PC-3 (cell line): ENCODE measurements around the gene FAM50B. TPM values are rescaled to one million over a fixed set of nuclear protein-coding genes. Genes with fewer than 3 reads are reported as not detected.

Source experiments
- ATAC-seq: fragments of 200-7000 bp; cut with Tn5 transposase; 2 replicates; pipeline ENCODE4 v1.9.1; 2020; ENCODE audit warnings: mild to moderate bottlenecking, moderate library complexity
- BruUV-seq: library from RNA; stranded (reverse); fragments of 400-500 nt; replicated peaks from 2 replicates; lab custom pipeline; 2021; lab: Mats Ljungman, UMichigan
- CTCF ChIA-PET: fragments of 300-600 bp; sonication (Branson Sonifier 250); formaldehyde crosslinking; loops from one replicate; lab custom pipeline; 2022; ENCODE audit warnings: antibody characterized with exemption; lab: Charles Lee
- POLR2A ChIA-PET: fragments of 300-600 bp; sonication (Branson Sonifier 250); formaldehyde crosslinking; loops from one replicate; lab custom pipeline; 2022; ENCODE audit warnings: antibody characterized with exemption; ENCODE audit not compliant: unreplicated experiment; lab: Charles Lee
- DNase-seq: peaks from one replicate; pipeline ENCODE4 v3.0.0-alpha.2; 2015
- H2AFZ ChIP-seq: fragments of 300-600 bp; sonication (generic); 2 replicates; pipeline ENCODE4 v1.6.0; 2016; ENCODE audit warnings: antibody characterized with exemption, low read length
- H3F3A ChIP-seq: fragments of 300-600 bp; sonication (generic); one replicate; pipeline ENCODE4 v1.6.0; 2017; ENCODE audit warnings: antibody characterized with exemption, low read length, control low read depth, mild to moderate bottlenecking; ENCODE audit not compliant: unreplicated experiment
- H3K27ac ChIP-seq: fragments of 300-600 bp; sonication (generic); 2 replicates; pipeline ENCODE4 v1.5.1; 2016; ENCODE audit warnings: mild to moderate bottlenecking, low read length
- H3K27me3 ChIP-seq: fragments of 300-600 bp; sonication (generic); 2 replicates; pipeline ENCODE4 v1.6.1; 2016; ENCODE audit warnings: low read length, mixed read lengths
- H3K36me3 ChIP-seq: fragments of 300-600 bp; sonication (generic); 2 replicates; pipeline ENCODE4 v1.6.1; 2016; ENCODE audit warnings: low read depth, mixed run types, low read length, mixed read lengths
- H3K4me1 ChIP-seq: fragments of 300-600 bp; sonication (generic); 2 replicates; pipeline ENCODE4 v1.5.1; 2016; ENCODE audit warnings: low read length; ENCODE audit not compliant: insufficient read depth
- H3K4me2 ChIP-seq: fragments of 300-600 bp; sonication (generic); 2 replicates; pipeline ENCODE4 v1.6.0; 2016; ENCODE audit warnings: low read length
- H3K4me3 ChIP-seq: fragments of 300-600 bp; sonication (generic); 2 replicates; pipeline ENCODE4 v1.5.1; 2016; ENCODE audit warnings: mild to moderate bottlenecking, low read length, mixed read lengths
- H3K79me2 ChIP-seq: fragments of 300-600 bp; sonication (generic); 2 replicates; pipeline ENCODE4 v1.6.1; 2017; ENCODE audit warnings: low read length, mixed read lengths
- H3K9ac ChIP-seq: fragments of 300-600 bp; sonication (generic); 2 replicates; pipeline ENCODE4 v1.6.0; 2016; ENCODE audit warnings: mild to moderate bottlenecking, low read length
- H3K9me2 ChIP-seq: fragments of 300-600 bp; sonication (generic); replicated peaks from 2 replicates; pipeline ENCODE4 v1.6.1; 2016; ENCODE audit warnings: mixed run types, low read length, mixed read lengths
- H3K9me3 ChIP-seq: fragments of 300-600 bp; sonication (generic); 2 replicates; pipeline ENCODE4 v1.6.1; 2016; ENCODE audit warnings: low read length, mixed read lengths
- H4K20me1 ChIP-seq: fragments of 300-600 bp; sonication (generic); 2 replicates; pipeline ENCODE4 v1.6.1; 2016; ENCODE audit warnings: low read length, mixed read lengths
- EZH2 ChIP-seq: fragments of 300-600 bp; sonication (generic); IDR thresholded peaks from one replicate; pipeline ENCODE4 v1.6.1; 2017; ENCODE audit warnings: antibody characterized with exemption, mild to moderate bottlenecking, low read length; ENCODE audit not compliant: unreplicated experiment
- EZH2phosphoT487 ChIP-seq: fragments of 300-600 bp; sonication (generic); IDR thresholded peaks from 2 replicates; pipeline ENCODE4 v1.6.1; 2018; ENCODE audit warnings: mild to moderate bottlenecking, antibody characterized with exemption, low read length, borderline replicate concordance
- intact Hi-C: fragments of 100-400 bp; cut with micrococcal nuclease; formaldehyde crosslinking; loops from 2 replicates; pipeline ENCODE4 v1.9.0; 2023
- total RNA-seq: library from RNA; depleted of rRNA; stranded (reverse); fragments of >200 nt; gene quantifications from 2 replicates; pipeline ENCODE4 v1.2.3, GENCODE V29; 2014
- TF ChIP-seq, protein P1 (sequence below): fragments of 300-600 bp; sonication (generic); conservative IDR thresholded peaks from 2 replicates; pipeline ENCODE4 v1.5.1; 2017; ENCODE audit warnings: antibody characterized with exemption, low read depth, mild to moderate bottlenecking, low read length

FAM50B gene
- total RNA-seq, 1 experiment from 2014 or later = 8.3 TPM

GRCh38 chr6:3819161-3820110 lies 29.7 kb upstream of the FAM50B start:
- ChIA-PET CTCF (interaction anchor here (0.6 kb wide), 1 partner anchor 13 kb away, joined by 4 read pairs; no protein-coding TSS in a partner anchor), POLR2A (interaction anchor here (0.6 kb wide), 1 partner anchor 11 kb away, joined by 3 read pairs; no protein-coding TSS in a partner anchor)
- Histone ChIP-seq H3K36me3 (no peaks in the 10 kb centered on the region), H3K4me2 (no peak overlapping the region), H3K9me2 (no peaks in the 10 kb centered on the region), H3K4me1 (peaks cover 50% of the 10 kb centered on the region), H3K79me2 (no peaks in the 10 kb centered on the region), H4K20me1 (no peaks in the 10 kb centered on the region), H2AFZ (no peak overlapping the region), H3K4me3 (no peak overlapping the region), H3K27me3 (no peaks in the 10 kb centered on the region), H3K27ac (0 out of 2 replicates have a peak overlapping the region, but pooled peaks have one; percentile 1), H3K9ac (no peak overlapping the region), H3F3A (no peaks in the 10 kb centered on the region), H3K9me3 (no peaks in the 10 kb centered on the region)
- no peak for DNase-seq
- intact Hi-C loops = no loop called here
- no TSS peak for BruUV-seq
- TF ChIP-seq, protein P1, sequence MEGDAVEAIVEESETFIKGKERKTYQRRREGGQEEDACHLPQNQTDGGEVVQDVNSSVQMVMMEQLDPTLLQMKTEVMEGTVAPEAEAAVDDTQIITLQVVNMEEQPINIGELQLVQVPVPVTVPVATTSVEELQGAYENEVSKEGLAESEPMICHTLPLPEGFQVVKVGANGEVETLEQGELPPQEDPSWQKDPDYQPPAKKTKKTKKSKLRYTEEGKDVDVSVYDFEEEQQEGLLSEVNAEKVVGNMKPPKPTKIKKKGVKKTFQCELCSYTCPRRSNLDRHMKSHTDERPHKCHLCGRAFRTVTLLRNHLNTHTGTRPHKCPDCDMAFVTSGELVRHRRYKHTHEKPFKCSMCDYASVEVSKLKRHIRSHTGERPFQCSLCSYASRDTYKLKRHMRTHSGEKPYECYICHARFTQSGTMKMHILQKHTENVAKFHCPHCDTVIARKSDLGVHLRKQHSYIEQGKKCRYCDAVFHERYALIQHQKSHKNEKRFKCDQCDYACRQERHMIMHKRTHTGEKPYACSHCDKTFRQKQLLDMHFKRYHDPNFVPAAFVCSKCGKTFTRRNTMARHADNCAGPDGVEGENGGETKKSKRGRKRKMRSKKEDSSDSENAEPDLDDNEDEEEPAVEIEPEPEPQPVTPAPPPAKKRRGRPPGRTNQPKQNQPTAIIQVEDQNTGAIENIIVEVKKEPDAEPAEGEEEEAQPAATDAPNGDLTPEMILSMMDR = no peak
- no peak for TF ChIP-seq EZH2phosphoT487
- TF ChIP-seq EZH2 = no peak
- no peak for ATAC-seq

GRCh38 chr6:3820563-3820962 lies 28.6 kb upstream of the FAM50B start:
- no peak overlapping the region for H3K4me3 ChIP-seq
- no peaks in the 10 kb centered on the region for H3F3A ChIP-seq
- H3K79me2 ChIP-seq = no peaks in the 10 kb centered on the region
- ChIA-PET CTCF (no interaction called here), POLR2A (no interaction called here)
- no peak overlapping the region for H3K9ac ChIP-seq
- DNase-seq (no peak), ATAC-seq (no peak)
- H4K20me1 ChIP-seq = no peaks in the 10 kb centered on the region
- H3K4me1 ChIP-seq = peaks cover 59% of the 10 kb centered on the region
- H2AFZ ChIP-seq = no peak overlapping the region
- H3K27me3 ChIP-seq = no peaks in the 10 kb centered on the region
- no peaks in the 10 kb centered on the region for H3K9me3 ChIP-seq
- no peaks in the 10 kb centered on the region for H3K36me3 ChIP-seq
- no peak overlapping the region for H3K27ac ChIP-seq
- no TSS peak for BruUV-seq
- H3K4me2 ChIP-seq = no peak overlapping the region
- no peak for TF ChIP-seq EZH2
- intact Hi-C loops = no loop called here
- no peaks in the 10 kb centered on the region for H3K9me2 ChIP-seq

GRCh38 chr6:3822747-3823445 lies 26.3 kb upstream of the FAM50B start:
- no peak overlapping the region for H2AFZ ChIP-seq
- H3F3A ChIP-seq = no peaks in the 10 kb centered on the region
- no peaks in the 10 kb centered on the region for H3K9me3 ChIP-seq
- no peaks in the 10 kb centered on the region for H3K79me2 ChIP-seq
- H4K20me1 ChIP-seq = no peaks in the 10 kb centered on the region
- H3K9me2 ChIP-seq = no peaks in the 10 kb centered on the region
- CTCF ChIA-PET = no interaction called here
- H3K27me3 ChIP-seq = no peaks in the 10 kb centered on the region
- peak overlapping the region; percentile 33 for H3K27ac ChIP-seq
- H3K4me2 ChIP-seq = peak overlapping the region; percentile 45
- H3K9ac ChIP-seq = no peak overlapping the region
- peak; percentile 84 for DNase-seq
- BruUV-seq = no TSS peak
- H3K4me3 ChIP-seq = no peak overlapping the region
- POLR2A ChIA-PET = no interaction called here
- intact Hi-C loops = no loop called here
- ATAC-seq = peak; percentile 11
- H3K36me3 ChIP-seq = no peaks in the 10 kb centered on the region
- peaks cover 57% of the 10 kb centered on the region for H3K4me1 ChIP-seq
- TF ChIP-seq, protein P1 = no peak
- TF ChIP-seq EZH2 (no peak), EZH2phosphoT487 (no peak)
